GM12878 (cell line): ENCODE measurements around the gene SELENOH. TPM values are rescaled to one million over a fixed set of nuclear protein-coding genes. Genes with fewer than 3 reads are reported as not detected.
A peak's percentile ranks its signal among the peaks of the same experiment; 100 is the strongest.

Experiments used
- ATAC-seq: fragments of 200-7000 bp; cut with Tn5 transposase; 3 replicates; pipeline ENCODE4 v1.9.1; 2020; ENCODE audit warnings: mild to moderate bottlenecking, moderate library complexity
- BruUV-seq: library from RNA; stranded (reverse); fragments of 400-500 nt; replicated peaks from 2 replicates; lab custom pipeline; 2021; lab: Mats Ljungman, UMichigan
- CTCF ChIA-PET: fragments of 300-600 bp; sonication (Branson Sonifier 250); formaldehyde crosslinking; extraction: SDS; loops from one replicate; lab custom pipeline; 2021; ENCODE audit warnings: inconsistent platforms; lab: Yijun Ruan, JAX
- POLR2A ChIA-PET: fragments of 350-600 bp; formaldehyde crosslinking; extraction: SDS; loops from one replicate; lab custom pipeline; 2021; ENCODE audit warnings: inconsistent platforms; lab: Charles Lee
- RAD21 ChIA-PET: fragments of 300-600 bp; sonication (Branson Sonifier 250); formaldehyde crosslinking; loops from one replicate; lab custom pipeline; 2023; ENCODE audit warnings: antibody characterized with exemption; ENCODE audit not compliant: unreplicated experiment; lab: Charles Lee
- SMC1A ChIA-PET: fragments of 300-600 bp; sonication (Branson Sonifier 250); formaldehyde crosslinking; loops from one replicate; lab custom pipeline; 2023; ENCODE audit not compliant: unreplicated experiment, uncharacterized antibody; lab: Charles Lee
- DNase-seq: peaks from one replicate; pipeline ENCODE4 v3.0.0-alpha.2; 2011; ENCODE audit warnings: low read depth, low spot score
- FAIRE-seq: peaks from 3 replicates; lab custom pipeline; 2011; peaks lifted over from hg19 to GRCh38; lab: Jason Lieb, UNC
- H2AFZ ChIP-seq: 2 replicates; pipeline ENCODE4 v1.6.0; 2011; ENCODE audit warnings: low read depth, low read length, control low read depth; ENCODE audit not compliant: control insufficient read depth
- H3K27ac ChIP-seq: 2 replicates; pipeline ENCODE4 v1.5.1; 2011; ENCODE audit warnings: control low read depth; ENCODE audit not compliant: control insufficient read depth, insufficient read depth
- H3K27me3 ChIP-seq, 2 experiments: replicated peaks in 1 of 2; 2 replicates each; pipeline versions ENCODE4 v1.6.0 to v1.6.1; 2011; ENCODE audit warnings: low read length in 1 of 2; ENCODE audit not compliant: control insufficient read depth in 2 of 2, insufficient read depth in 2 of 2
- H3K36me3 ChIP-seq, 2 experiments: 2 replicates each; pipeline ENCODE4 v1.5.1; 2011; ENCODE audit warnings: low read length in 1 of 2; ENCODE audit not compliant: control insufficient read depth in 2 of 2, insufficient read depth in 2 of 2
- H3K4me1 ChIP-seq: 2 replicates; pipeline ENCODE4 v1.6.1; 2011; ENCODE audit warnings: mild to moderate bottlenecking, low read length, moderate library complexity, mixed read lengths; ENCODE audit not compliant: control insufficient read depth, insufficient read depth
- H3K4me2 ChIP-seq: 2 replicates; pipeline ENCODE4 v1.6.0; 2011; ENCODE audit warnings: control low read depth; ENCODE audit not compliant: control insufficient read depth, insufficient read depth
- H3K4me3 ChIP-seq: fragments of 200-600 bp; sonication (generic); 2 replicates; pipeline ENCODE4 v1.5.1; 2016
- H3K79me2 ChIP-seq: 2 replicates; pipeline ENCODE4 v1.6.0; 2011; ENCODE audit warnings: low read length; ENCODE audit not compliant: control insufficient read depth, insufficient read depth
- H3K9ac ChIP-seq: 2 replicates; pipeline ENCODE4 v1.8.0; 2011; ENCODE audit warnings: low read length, control low read depth, mixed read lengths; ENCODE audit not compliant: control insufficient read depth, insufficient read depth
- H3K9me3 ChIP-seq: replicated peaks from 3 replicates; pipeline ENCODE4 v1.5.1; 2011; ENCODE audit warnings: mild to moderate bottlenecking, low read length; ENCODE audit not compliant: control insufficient read depth, insufficient read depth
- H4K20me1 ChIP-seq: 2 replicates; pipeline ENCODE4 v1.6.0; 2011; ENCODE audit not compliant: control insufficient read depth, insufficient read depth
- BRCA1 ChIP-seq: IDR thresholded peaks from 2 replicates; pipeline ENCODE4 v1.6.1; 2011; ENCODE audit warnings: low read depth, low read length, improper control_type of control experiment
- CEBPB ChIP-seq, 2 experiments: fragments of 150-350 bp in 1 of 2; IDR thresholded peaks; 2 replicates each; pipeline ENCODE4 v1.6.1; 2012 to 2014; ENCODE audit warnings: low read depth in 2 of 2, low read length in 2 of 2, borderline replicate concordance in 1 of 2, inconsistent platforms in 1 of 2
- CUX1 ChIP-seq: IDR thresholded peaks from 2 replicates; pipeline ENCODE4 v1.6.1; 2012; ENCODE audit warnings: improper control_type of control experiment, low read depth, low read length; ENCODE audit not compliant: insufficient replicate concordance
- NFXL1 ChIP-seq: fragments of 450-650 bp; IDR thresholded peaks from 2 replicates; pipeline ENCODE4 v1.6.1; 2017; ENCODE audit warnings: antibody characterized with exemption, mild to moderate bottlenecking, borderline replicate concordance
- NKRF ChIP-seq: fragments of 450-650 bp; conservative IDR thresholded peaks from 2 replicates; pipeline ENCODE4 v1.6.1; 2017; ENCODE audit warnings: mild to moderate bottlenecking, moderate library complexity
- SMAD5 ChIP-seq: IDR thresholded peaks from 2 replicates; pipeline ENCODE4 v1.6.1; 2016; ENCODE audit warnings: antibody characterized with exemption, low read depth
- SMC3 ChIP-seq: IDR thresholded peaks from 2 replicates; pipeline ENCODE4 v1.6.1; 2011; ENCODE audit warnings: low read length, improper control_type of control experiment, borderline replicate concordance
- SUZ12 ChIP-seq: fragments of 200-600 bp; sonication (generic); IDR thresholded peaks from one replicate; pipeline ENCODE4 v1.6.1; 2018; ENCODE audit warnings: antibody characterized with exemption, mild to moderate bottlenecking; ENCODE audit not compliant: unreplicated experiment
- TCF3 ChIP-seq: IDR thresholded peaks from 2 replicates; pipeline ENCODE4 v1.6.1; 2012; ENCODE audit warnings: low read depth, mild to moderate bottlenecking, low read length, borderline replicate concordance; ENCODE audit not compliant: insufficient read depth
- ZSCAN29 ChIP-seq: fragments of 450-650 bp; IDR thresholded peaks from 2 replicates; pipeline ENCODE4 v1.6.1; 2017; ENCODE audit warnings: mild to moderate bottlenecking, moderate library complexity
- WGBS: methylation state at CpG from one replicate; pipeline ENCODE4 v1.1.6; 2016; ENCODE audit warnings: low lambda C conversion rate; ENCODE audit not compliant: insufficient replicate concordance, insufficient coverage; ENCODE audit errors: missing lambda C conversion rate; 5-methylcytosine and 5-hydroxymethylcytosine counted together
- in situ Hi-C: fragments of 300-500 bp; cut with MboI; formaldehyde crosslinking; loops from 9 replicates; pipeline ENCODE4 v1.14.3; 2018; ENCODE audit warnings: mixed read lengths
- intact Hi-C: fragments of 100-400 bp; cut with micrococcal nuclease; formaldehyde crosslinking; loops from one replicate; pipeline ENCODE4 v1.14.2; 2022; ENCODE audit not compliant: unreplicated experiment
- polyA plus RNA-seq, 11 experiments: library from polyadenylated mRNA; depleted of rRNA in 4 of 11; unstranded in 6 of 11; stranded (reverse) in 5 of 11; fragments of >200 nt; fragmentation: Nextera tagmentation in 4 of 11; fragmentation: Illumina TruSeq in 1 of 11; extraction: Ambion mirVana in 4 of 11; extraction: Trizol in 1 of 11; gene quantifications; 1 replicate in 1 of 11; 2 replicates in 10 of 11; pipeline versions ENCODE4 v1.2.1 to v1.2.3, GENCODE V29; 2011 to 2016; ENCODE audit warnings: inconsistent platforms in 2 of 11, missing spikeins in 2 of 11, low read depth in 1 of 11
- total RNA-seq, 4 experiments: library from RNA; depleted of rRNA in 3 of 4; stranded (reverse); fragments of >200 nt in 3 of 4; fragmentation: Illumina TruSeq in 1 of 4; extraction: Trizol in 1 of 4; gene quantifications; 2 replicates each; pipeline versions ENCODE4 v1.2.1 to v1.2.3, GENCODE V29; 2013 to 2021

Gene SELENOH
- total and polyA plus RNA-seq, 10 of the 15 experiments (the other 5 are each of a cell fraction or from before 2014, with no cell fraction given), result 20.3 to 458 (median 200) TPM

DNA sequence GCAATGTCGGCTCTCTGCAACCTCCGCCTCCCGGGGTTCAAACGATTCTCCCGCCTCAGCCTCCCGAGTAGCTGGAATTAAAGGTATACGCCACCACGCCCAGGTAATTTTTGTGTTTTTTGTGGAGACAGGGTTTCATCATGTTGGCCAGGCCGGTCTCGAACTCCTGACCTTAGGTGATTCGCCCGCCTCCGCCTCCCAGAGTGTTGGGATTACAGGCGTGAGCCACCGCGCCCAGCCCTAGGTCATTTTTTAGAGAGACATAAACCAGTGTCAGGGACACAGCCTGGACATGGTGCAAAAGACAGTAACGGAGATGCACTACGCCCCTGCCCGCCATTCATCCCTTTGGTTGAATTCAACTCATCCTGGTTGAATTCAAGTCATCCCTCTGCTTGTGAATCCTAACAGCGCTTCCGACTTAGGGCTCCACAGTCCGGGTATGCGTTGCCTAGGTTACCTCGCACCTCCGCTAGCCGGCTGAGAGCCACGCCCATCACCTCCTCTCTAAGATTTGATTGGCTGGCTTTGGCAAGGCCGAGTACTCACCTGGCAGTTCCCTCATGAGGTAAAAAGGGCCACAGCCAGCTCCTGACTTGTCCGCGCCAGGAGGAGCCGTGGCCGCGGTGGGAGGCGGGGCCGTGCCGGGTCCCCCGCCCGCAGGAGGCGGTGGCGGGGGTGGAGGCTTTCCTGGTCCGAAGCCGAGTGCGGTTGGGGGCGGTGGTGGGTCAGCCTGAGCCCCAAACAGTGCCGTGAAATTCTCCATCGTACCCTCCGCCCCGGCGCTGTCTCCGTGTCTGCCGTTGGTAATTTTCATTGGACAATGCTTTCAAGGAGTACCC, 29.7 kb upstream of the SELENOH start, which contains the start of gene MED19 (continued):
- TF ChIP-seq NKRF (peak; percentile 90), ZSCAN29 (no peak), CEBPB (IDR thresholded peaks at IDR 0.05; ENCODE audit: borderline replicate concordance in 1 of 2, low read depth in 2 of 2, low read length in 2 of 2) (no peak), SUZ12 (no peak), SMC3 (no peak)

DNA sequence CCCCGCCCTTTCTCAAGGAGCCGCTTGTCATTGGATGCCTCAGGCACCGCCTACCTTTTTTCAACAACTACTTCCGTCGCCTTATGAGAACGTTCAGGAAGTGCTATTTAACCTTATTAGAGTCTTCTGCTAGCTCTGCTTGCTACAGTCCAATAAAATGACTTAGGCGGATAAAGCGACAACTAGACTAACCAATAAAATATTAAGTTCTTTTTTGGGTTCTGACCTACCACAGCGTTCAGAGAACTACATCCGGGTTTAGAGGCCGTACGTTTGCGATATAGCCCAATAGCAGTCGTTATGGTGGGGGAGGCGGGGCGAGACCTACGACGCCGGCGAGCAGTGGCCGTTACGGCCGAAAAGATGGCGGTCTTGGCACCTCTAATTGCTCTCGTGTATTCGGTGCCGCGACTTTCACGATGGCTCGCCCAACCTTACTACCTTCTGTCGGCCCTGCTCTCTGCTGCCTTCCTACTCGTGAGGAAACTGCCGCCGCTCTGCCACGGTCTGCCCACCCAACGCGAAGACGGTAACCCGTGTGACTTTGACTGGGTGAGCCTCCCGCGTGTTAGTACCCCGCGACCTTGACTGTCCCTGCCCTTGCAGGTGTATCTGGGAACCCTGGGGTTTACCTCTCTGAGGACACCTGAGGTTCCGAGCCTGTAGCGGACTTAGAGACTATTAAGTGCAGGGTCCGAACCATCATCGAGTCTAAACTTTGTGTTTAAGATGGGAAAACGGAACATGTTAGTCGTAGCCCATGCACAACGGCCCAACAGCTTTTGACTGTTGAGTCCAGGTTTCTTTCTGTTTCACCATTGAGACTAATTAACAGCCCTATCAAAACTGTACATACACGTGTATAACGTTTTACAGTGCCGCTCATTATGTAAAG, 28.8 kb upstream of the SELENOH start, which contains the start of gene TMX2:
TSS of gene TMX2 (plus strand) at position 338 of the 895 bp plus-strand sequence. CDS start at position 364, 26 bp downstream.
- Histone ChIP-seq H2AFZ (peak within 1 kb of the TSS; percentile 85), H3K4me3 (peak within 1 kb of the TSS; percentile 97), H3K4me2 (peak within 1 kb of the TSS; percentile 91), H3K36me3 (no peaks in the 10 kb centered on the region), H3K4me1 (peaks cover 4% of the 10 kb centered on the region), H4K20me1 (no peaks in the 10 kb centered on the region), H3K27me3 (no peaks in the 10 kb centered on the region), H3K79me2 (peaks cover 49% of the 10 kb centered on the region), H3K27ac (peak within 1 kb of the TSS; percentile 86), H3K9ac (peak within 1 kb of the TSS; percentile 91), H3K9me3 (no peaks in the 10 kb centered on the region)
- peak; percentile 98 for FAIRE-seq
- DNase-seq, result peak; percentile 99
- ChIA-PET SMC1A (interaction anchor here (0.6 to 3.6 kb wide), 9 partner anchors 11 to 88 kb away, joined by 3 to 27 read pairs (median 4); partner anchors contain the start of gene SELENOH), CTCF (interaction anchor here (0.6 to 3.0 kb wide), 11 partner anchors 39 to 811 kb away, joined by 3 to 28 read pairs (median 3); partner anchors contain the start of genes BTBD18 and UBE2L6), POLR2A (interaction anchor here (0.6 to 1.5 kb wide), 6 partner anchors 10 to 197 kb away, joined by 3 to 6 read pairs (median 4); partner anchors contain the start of genes SELENOH and SLC43A1), RAD21 (interaction anchor here (0.7 to 4.0 kb wide), 6 partner anchors 17 to 145 kb away, joined by 3 to 25 read pairs (median 3); partner anchors contain the start of genes SELENOH and UBE2L6)
- WGBS, result 1% methylated on average over 51 of the region's 53 CpGs
- BruUV-seq, result TSS peak; percentile 76
- peak; percentile 95 for ATAC-seq
- in situ Hi-C loops (no loop called here), intact Hi-C loops (loop anchor here (1.0 to 5.0 kb wide), 3 partner anchors 29 to 145 kb away; partner anchors contain the start of genes SELENOH and UBE2L6)
- TF ChIP-seq NFXL1, result no peak
- TF ChIP-seq TCF3, result no peak
- TF ChIP-seq SMAD5, result peak; percentile 81
- no peak for TF ChIP-seq CUX1
- no peak for TF ChIP-seq BRCA1
